ENCODE results near the gene ZSWIM8. TPM values are rescaled to one million over a fixed set of nuclear protein-coding genes. Genes with fewer than 3 reads are reported as not detected.

ZSWIM8 gene
- total RNA-seq, 2 donors from 2014 or later = 34.5 to 70.9 TPM

GRCh38 chr10:73744664-73744975, 40.8 kb upstream of the ZSWIM8 start:
- DNase-seq = peak; percentile 43 to 66 (median 62)
- TF ChIP-seq POLR2A (IDR thresholded peaks at IDR 0.05) (no peak), CTCF (IDR thresholded peaks at IDR 0.05) (no peak)

DNA sequence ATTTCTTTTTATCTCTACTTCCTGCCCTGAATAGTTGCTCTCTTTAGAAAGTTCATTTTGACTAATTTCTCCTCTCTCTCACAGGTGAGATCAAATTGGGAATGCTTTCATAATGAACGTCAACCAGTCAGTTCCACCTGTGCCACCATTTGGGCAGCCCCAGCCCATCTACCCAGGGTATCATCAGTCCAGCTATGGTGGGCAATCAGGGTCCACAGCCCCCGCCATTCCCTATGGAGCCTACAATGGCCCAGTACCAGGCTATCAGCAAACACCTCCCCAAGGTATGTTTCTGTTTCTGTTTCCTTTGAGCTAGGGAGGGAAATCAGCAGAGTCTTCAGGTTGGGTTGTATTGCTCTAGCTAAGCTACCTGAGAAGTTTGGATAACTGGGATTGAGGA, 38.7 kb upstream of the ZSWIM8 start:
- intact Hi-C loops (cut with DNase I) = no loop called here
- Histone ChIP-seq H3K4me3 (no peak overlapping the region), H3K9me3 (no peaks in the 10 kb centered on the region), H3K27me3 (no peaks in the 10 kb centered on the region), H3K4me1 (peaks cover 54% of the 10 kb centered on the region), H3K27ac (no peak overlapping the region), H3K36me3 (replicated peaks in 1 of 2; ENCODE audit: insufficient read depth in 1 of 2, low read depth in 2 of 2) (peaks cover 0 to 20% of the 10 kb centered on the region in 2 donors)
- TF ChIP-seq POLR2A (IDR thresholded peaks at IDR 0.05) (no peak), CTCF (IDR thresholded peaks at IDR 0.05) (no peak)
- 74 to 86% methylated on average over 2 of the region's 2 CpGs for WGBS, 2 donors
- ATAC-seq = no peak
- DNase-seq = no peak

More at GRCh38 chr10:73744664-73744975, 40.8 kb upstream of the ZSWIM8 start:
- Histone ChIP-seq H3K36me3 (replicated peaks in 1 of 2; ENCODE audit: insufficient read depth in 1 of 2, low read depth in 2 of 2) (peaks cover 0 to 9% of the 10 kb centered on the region in 2 donors), H3K4me3 (peak overlapping the region; percentile 64 to 72), H3K27ac (peak overlapping the region; percentile 75 to 96 (median 92)), H3K27me3 (no peaks in the 10 kb centered on the region), H3K9me3 (no peaks in the 10 kb centered on the region), H3K4me1 (peaks cover 44% of the 10 kb centered on the region)
- 0% methylated on average over 4 to 10 of the region's 10 CpGs for WGBS, 2 donors
- ATAC-seq = peak; percentile 8
- intact Hi-C loops (cut with DNase I) = no loop called here

DNA sequence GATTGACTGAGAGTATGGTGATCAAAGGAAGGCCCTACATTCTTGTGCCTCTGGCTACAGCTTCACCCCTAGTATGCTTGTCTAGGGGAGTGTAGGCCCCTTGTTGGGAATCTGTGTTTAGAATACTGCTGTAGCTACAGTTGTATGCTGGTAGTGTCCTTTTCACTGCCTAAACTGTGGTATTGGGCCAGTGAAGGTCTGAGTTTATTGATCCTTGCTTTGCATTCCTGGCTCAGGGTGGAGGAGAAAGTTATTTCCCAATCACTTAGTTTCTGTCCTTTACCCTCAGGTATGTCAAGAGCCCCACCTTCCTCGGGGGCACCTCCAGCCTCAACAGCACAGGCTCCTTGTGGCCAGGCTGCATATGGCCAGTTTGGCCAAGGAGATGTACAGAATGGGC, 34.6 kb upstream of the ZSWIM8 start:
- no peak for DNase-seq
- intact Hi-C loops (cut with DNase I) = no loop called here
- TF ChIP-seq POLR2A (IDR thresholded peaks at IDR 0.05) (no peak), CTCF (IDR thresholded peaks at IDR 0.05) (no peak)
- Histone ChIP-seq H3K27me3 (no peaks in the 10 kb centered on the region), H3K9me3 (no peaks in the 10 kb centered on the region), H3K36me3 (replicated peaks in 1 of 2; ENCODE audit: insufficient read depth in 1 of 2, low read depth in 2 of 2) (peaks cover 0 to 37% of the 10 kb centered on the region in 2 donors), H3K27ac (no peak overlapping the region), H3K4me3 (no peak overlapping the region), H3K4me1 (peaks cover 27% of the 10 kb centered on the region)
- no peak for ATAC-seq
- 62 to 88% methylated on average over 1 of the region's 1 CpG for WGBS, 2 donors

DNA sequence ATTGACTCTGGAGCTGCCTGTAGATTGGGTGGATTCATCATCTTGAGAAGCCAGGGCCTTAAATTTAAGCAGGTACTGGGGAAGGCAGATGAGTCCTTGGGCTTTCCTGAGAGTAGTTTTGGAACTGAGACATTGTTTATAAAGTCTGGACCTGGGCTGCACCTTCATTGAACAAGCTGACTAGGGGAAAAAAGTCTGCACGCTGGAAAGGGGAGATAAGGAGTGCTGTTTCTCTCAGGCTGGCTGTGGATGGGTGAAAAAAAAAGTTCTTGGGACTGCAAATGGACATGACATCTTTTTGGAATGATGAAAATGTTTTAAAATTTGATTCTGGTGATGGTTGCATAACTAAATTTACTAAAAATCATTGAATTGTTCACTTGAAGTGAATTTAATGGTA, 29.2 kb upstream of the ZSWIM8 start:
- no peaks in the 10 kb centered on the region for H3K9me3 ChIP-seq
- intact Hi-C loops (cut with DNase I) = no loop called here
- H3K4me1 ChIP-seq = no peaks in the 10 kb centered on the region
- H3K36me3 ChIP-seq (replicated peaks in 1 of 2; ENCODE audit: insufficient read depth in 1 of 2, low read depth in 2 of 2) = peaks cover 12 to 32% of the 10 kb centered on the region in 2 donors
- no peaks in the 10 kb centered on the region for H3K27me3 ChIP-seq
- TF ChIP-seq CTCF (IDR thresholded peaks at IDR 0.05) = no peak
- no peak for TF ChIP-seq POLR2A (IDR thresholded peaks at IDR 0.05)
- ATAC-seq (no peak), DNase-seq (no peak)
- no peak overlapping the region for H3K4me3 ChIP-seq
- 25 to 35% methylated on average over 1 of the region's 1 CpG for WGBS, 2 donors
- no peak overlapping the region for H3K27ac ChIP-seq

- peaks cover 12 to 36% of the 10 kb centered on the region in 2 donors for H3K36me3 ChIP-seq (replicated peaks in 1 of 2; ENCODE audit: insufficient read depth in 1 of 2, low read depth in 2 of 2)
- no peaks in the 10 kb centered on the region for H3K4me1 ChIP-seq
- no peak overlapping the region for H3K4me3 ChIP-seq
- 88 to 92% methylated on average over 9 of the region's 9 CpGs for WGBS, 2 donors
- H3K27me3 ChIP-seq = no peaks in the 10 kb centered on the region
- H3K9me3 ChIP-seq = no peaks in the 10 kb centered on the region
- TF ChIP-seq POLR2A (IDR thresholded peaks at IDR 0.05) (no peak), CTCF (IDR thresholded peaks at IDR 0.05) (no peak)
- DNase-seq (no peak), ATAC-seq (no peak)
- intact Hi-C loops (cut with DNase I) = no loop called here
- no peak overlapping the region for H3K27ac ChIP-seq
These were observed 26.5 kb upstream of the ZSWIM8 start for GRCh38 chr10:73758704-73759511.
